HepG2 (cell line): Measurements from ENCODE around the gene GPSM1. TPM values are rescaled to one million over a fixed set of nuclear protein-coding genes. Genes with fewer than 3 reads are reported as not detected.

Source experiments
- ATAC-seq: fragments of 200-7000 bp; cut with Tn5 transposase; 3 replicates; pipeline ENCODE4 v1.9.1; 2020; ENCODE audit warnings: mild to moderate bottlenecking, moderate library complexity
- BruUV-seq: library from RNA; stranded (reverse); fragments of 400-500 nt; replicated peaks from 2 replicates; lab custom pipeline; 2021; lab: Mats Ljungman, UMichigan
- CTCF ChIA-PET: fragments of 300-600 bp; formaldehyde crosslinking; extraction: SDS; loops from one replicate; lab custom pipeline; 2021; ENCODE audit warnings: low total read pairs, inconsistent platforms, low intra/inter-chr PET ratio; lab: Yijun Ruan, JAX
- POLR2A ChIA-PET: fragments of 350-600 bp; sonication (Branson Sonifier 250); formaldehyde crosslinking; loops from one replicate; lab custom pipeline; 2020; ENCODE audit warnings: antibody characterized with exemption, inconsistent platforms; lab: Yijun Ruan, JAX
- DNase-seq: peaks from one replicate; pipeline ENCODE4 v3.0.0-alpha.2; 2015; ENCODE audit warnings: low spot score
- FAIRE-seq: peaks from 3 replicates; lab custom pipeline; 2011; peaks lifted over from hg19 to GRCh38; lab: Jason Lieb, UNC
- H2AFZ ChIP-seq: one replicate; pipeline ENCODE4 v1.6.1; 2011; ENCODE audit warnings: low read length, inconsistent platforms
- H3K27ac ChIP-seq: fragments of 300-600 bp; 3 replicates; pipeline ENCODE4 v1.8.0; 2011; ENCODE audit warnings: mixed run types, mild to moderate bottlenecking, mixed read lengths, low read length, inconsistent platforms; ENCODE audit not compliant: insufficient read depth; ENCODE audit errors: extremely low read length
- H3K27me3 ChIP-seq, 2 experiments: fragments of 200-600 bp in 1 of 2; 2 replicates in 1 of 2; 3 replicates in 1 of 2; pipeline versions ENCODE4 v1.6.0 to v1.8.0; 2011; ENCODE audit warnings: low read length in 2 of 2, mild to moderate bottlenecking in 2 of 2, moderate library complexity in 2 of 2, inconsistent platforms in 1 of 2; ENCODE audit not compliant: insufficient read depth in 2 of 2, control insufficient read depth in 1 of 2
- H3K36me3 ChIP-seq, 2 experiments: fragments of 200-600 bp in 1 of 2; replicated peaks in 1 of 2; 2 replicates in 1 of 2; 3 replicates in 1 of 2; pipeline versions ENCODE4 v1.5.1 to v1.8.0; 2011; ENCODE audit warnings: low read length in 2 of 2, inconsistent platforms in 1 of 2; ENCODE audit not compliant: insufficient read depth in 2 of 2, control insufficient read depth in 1 of 2
- H3K4me1 ChIP-seq: 2 replicates; pipeline ENCODE4 v1.5.1; 2012; ENCODE audit warnings: low read length, inconsistent platforms; ENCODE audit not compliant: insufficient read depth
- H3K4me2 ChIP-seq: 2 replicates; pipeline ENCODE4 v1.6.0; 2011; ENCODE audit warnings: low read depth, low read length, inconsistent platforms
- H3K4me3 ChIP-seq, 3 experiments: fragments of 200-600 bp in 1 of 3; sonication (generic), shearing (Covaris generic) in 1 of 3; replicated peaks in 1 of 3; 2 replicates each; pipeline ENCODE4 v1.5.1; 2011 to 2016; ENCODE audit warnings: low read length in 3 of 3, inconsistent platforms in 2 of 3, low read depth in 2 of 3, mild to moderate bottlenecking in 2 of 3, control low read depth in 1 of 3, mixed read lengths in 1 of 3; ENCODE audit not compliant: insufficient read depth in 1 of 3
- H3K79me2 ChIP-seq: one replicate; pipeline ENCODE4 v1.6.1; 2011; ENCODE audit warnings: low read length, inconsistent platforms; ENCODE audit not compliant: insufficient read depth
- H3K9ac ChIP-seq: 2 replicates; pipeline ENCODE4 v1.6.0; 2011; ENCODE audit warnings: mild to moderate bottlenecking, low read depth, low read length, inconsistent platforms; ENCODE audit not compliant: insufficient read depth
- H3K9me3 ChIP-seq: 2 replicates; pipeline ENCODE4 v1.5.1; 2012; ENCODE audit warnings: mild to moderate bottlenecking, low read length
- H4K20me1 ChIP-seq: 2 replicates; pipeline ENCODE4 v1.6.0; 2011; ENCODE audit warnings: inconsistent platforms, mild to moderate bottlenecking, low read length, moderate library complexity; ENCODE audit not compliant: insufficient read depth
- CREB1 ChIP-seq, 2 experiments: fragments of 450-650 bp in 1 of 2; IDR thresholded peaks; 2 replicates each; pipeline ENCODE4 v1.6.1; 2016 to 2017; ENCODE audit warnings: control low read depth in 1 of 2, mild to moderate bottlenecking in 1 of 2, missing compliant biosample characterization in 1 of 2, missing genetic modification characterization in 1 of 2
- EZH2 ChIP-seq: conservative IDR thresholded peaks from 2 replicates; pipeline ENCODE4 v1.6.1; 2012; ENCODE audit warnings: mild to moderate bottlenecking, low read depth, low read length, moderate library complexity
- GABPB1 ChIP-seq: IDR thresholded peaks from 2 replicates; pipeline ENCODE4 v1.6.1; 2016; ENCODE audit warnings: mild to moderate bottlenecking, missing genetic modification reagents, moderate library complexity, missing compliant biosample characterization
- GMEB2 ChIP-seq: IDR thresholded peaks from 2 replicates; pipeline ENCODE4 v1.6.1; 2016; ENCODE audit warnings: missing biosample characterization, missing genetic modification reagents, low read depth
- HDAC1 ChIP-seq: sonication (generic); formaldehyde crosslinking; IDR thresholded peaks from 2 replicates; pipeline ENCODE4 v1.5.1; 2020; ENCODE audit warnings: mild to moderate bottlenecking, missing genetic modification reagents
- HNRNPL ChIP-seq: fragments of 200-400 bp; formaldehyde crosslinking; IDR thresholded peaks from 2 replicates; pipeline ENCODE4 v1.6.1; 2017; ENCODE audit warnings: mild to moderate bottlenecking, low read depth, low read length
- HNRNPLL ChIP-seq: fragments of 200-400 bp; formaldehyde crosslinking; IDR thresholded peaks from 2 replicates; pipeline ENCODE4 v1.6.1; 2017; ENCODE audit warnings: mild to moderate bottlenecking, low read depth, low read length; ENCODE audit not compliant: poor library complexity, severe bottlenecking
- MXD4 ChIP-seq: IDR thresholded peaks from 2 replicates; pipeline ENCODE4 v1.6.1; 2016; ENCODE audit warnings: mild to moderate bottlenecking, missing biosample characterization, missing genetic modification reagents
- PBX2 ChIP-seq: IDR thresholded peaks from 2 replicates; pipeline ENCODE4 v1.6.1; 2016; ENCODE audit warnings: control low read depth
- REXO4 ChIP-seq: sonication (generic); formaldehyde crosslinking; IDR thresholded peaks from 2 replicates; pipeline ENCODE4 v1.8.0; 2022; ENCODE audit warnings: missing genetic modification reagents, mild to moderate bottlenecking, borderline replicate concordance
- SOX13 ChIP-seq, 3 experiments: fragments of 450-650 bp in 1 of 3; sonication (generic) in 1 of 3; formaldehyde crosslinking in 1 of 3; IDR thresholded peaks in 2 of 3; conservative IDR thresholded peaks in 1 of 3; 2 replicates each; pipeline versions ENCODE4 v1.5.0 to v1.6.1; 2016 to 2020; ENCODE audit warnings: antibody characterized with exemption in 1 of 3, mild to moderate bottlenecking in 1 of 3, missing compliant biosample characterization in 1 of 3, missing genetic modification reagents in 1 of 3, moderate library complexity in 1 of 3
- ZNF136 ChIP-seq: sonication (generic); formaldehyde crosslinking; IDR thresholded peaks from 2 replicates; pipeline ENCODE4 v1.8.1; 2022; ENCODE audit warnings: low read depth, mild to moderate bottlenecking, moderate library complexity, missing genetic modification reagents
- ZNF510 ChIP-seq: sonication (generic); formaldehyde crosslinking; IDR thresholded peaks from 2 replicates; pipeline ENCODE4 v1.4.0; 2020; ENCODE audit warnings: low read depth, mild to moderate bottlenecking, missing genetic modification reagents
- ZNF891 ChIP-seq: sonication (generic); formaldehyde crosslinking; IDR thresholded peaks from 2 replicates; pipeline ENCODE4 v1.5.0; 2020; ENCODE audit warnings: mild to moderate bottlenecking, missing genetic modification reagents
- WGBS: methylation state at CpG from one replicate; pipeline ENCODE4 v1.1.6; 2017; ENCODE audit warnings: low lambda C conversion rate; 5-methylcytosine and 5-hydroxymethylcytosine counted together
- in situ Hi-C: cut with HindIII; loops from 2 replicates; pipeline ENCODE4 v1.10.0; 2017; ENCODE audit warnings: low pct_unique_long_range_greater_than_20kb; ENCODE audit not compliant: extremely low pct_ligation_motif_present
- intact Hi-C: fragments of 100-400 bp; cut with micrococcal nuclease; formaldehyde crosslinking; loops from one replicate; pipeline ENCODE4 v1.10.0; 2022; ENCODE audit not compliant: unreplicated experiment
- polyA plus RNA-seq, 8 experiments: library from polyadenylated mRNA; depleted of rRNA in 3 of 8; stranded (reverse) in 7 of 8; unstranded in 1 of 8; fragments of >200 nt; fragmentation: Illumina TruSeq in 4 of 8; extraction: Trizol in 4 of 8; gene quantifications; 2 replicates each; pipeline versions ENCODE4 v1.2.1 to v1.2.3, GENCODE V29; 2011 to 2016; ENCODE audit warnings: low read depth in 4 of 8, missing spikeins in 1 of 8, mixed read lengths in 1 of 8; ENCODE audit not compliant: insufficient read depth in 1 of 8
- total RNA-seq, 5 experiments: library from RNA; depleted of rRNA; stranded (reverse); fragments of >200 nt; fragmentation: Illumina TruSeq; extraction: Trizol; gene quantifications; 2 replicates each; pipeline ENCODE4 v1.2.3, GENCODE V29; 2016; ENCODE audit warnings: low read depth in 1 of 5

Gene GPSM1
- total and polyA plus RNA-seq, 2 of the 13 experiments (the other 11 are each of a cell fraction or from before 2014, with no cell fraction given): 1.0 to 2.4 TPM

DNA sequence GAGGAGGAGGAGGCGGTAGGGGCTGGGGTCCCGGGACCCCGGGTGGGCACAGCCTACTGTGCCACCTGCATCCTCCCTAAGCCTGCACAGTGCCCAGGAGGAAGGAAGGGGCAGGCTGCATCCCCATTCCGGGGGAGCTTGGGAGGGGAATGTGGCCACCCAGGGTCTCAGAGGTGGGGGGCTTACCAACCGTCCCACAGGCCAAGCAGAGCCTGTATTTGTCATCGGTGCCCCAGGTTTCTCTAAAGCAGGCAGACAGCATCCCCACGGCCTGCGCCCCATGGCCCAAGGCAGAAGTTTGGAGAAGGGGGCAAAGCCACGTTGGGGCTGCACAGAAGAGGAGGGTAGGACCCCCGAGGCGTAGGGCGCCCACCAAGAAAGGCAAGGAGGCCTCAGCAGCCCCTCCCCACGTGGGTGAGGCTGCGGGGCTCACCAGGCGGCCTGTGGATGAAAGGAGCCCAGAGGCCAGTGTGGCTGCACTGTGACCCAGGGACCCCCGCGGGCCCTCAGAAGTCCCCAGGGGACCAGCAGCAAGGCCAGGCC is 507 bp upstream of the GPSM1 start:
- BruUV-seq: no TSS peak
- H3K9ac ChIP-seq: no peak overlapping the region
- no peaks in the 10 kb centered on the region for H3K79me2 ChIP-seq
- H3K4me1 ChIP-seq: peaks cover 42% of the 10 kb centered on the region
- no peaks in the 10 kb centered on the region for H3K9me3 ChIP-seq
- no peak for ATAC-seq
- no peak overlapping the region for H3K27ac ChIP-seq
- H3K4me3 ChIP-seq: no peak overlapping the region; a peak in 1 of 6 replicates
- H3K27me3 ChIP-seq: peaks cover 22 to 90% of the 10 kb centered on the region in 2 experiments
- WGBS: 5% methylated on average over 4 of the region's 17 CpGs
- in situ Hi-C loops: loop anchor here (25.0 kb wide), 1 partner anchor 310 kb away; no protein-coding TSS in a partner anchor
- CTCF ChIA-PET: no interaction called here
- no peak for FAIRE-seq
- H3K4me2 ChIP-seq: no peak overlapping the region
- peak; percentile 43; the same call in 1 of the 2 replicates for TF ChIP-seq HNRNPL
- TF ChIP-seq ZNF891 (CRISPR knock-in tag): no peak
- no peak for TF ChIP-seq MXD4 (CRISPR knock-in tag)
- TF ChIP-seq GABPB1: peak; percentile 5; the same call in 1 of the 2 replicates
- DNase-seq: no peak
- intact Hi-C loops: no loop called here
- no peaks in the 10 kb centered on the region for H4K20me1 ChIP-seq
- no peak overlapping the region for H2AFZ ChIP-seq
- no peaks in the 10 kb centered on the region for H3K36me3 ChIP-seq
- POLR2A ChIA-PET: no interaction called here

GRCh38 chr9:136328011-136328621 is 777 bp downstream of the GPSM1 start:
- DNase-seq (no peak), ATAC-seq (peak; percentile 5; the same call in 1 of the 3 replicates), FAIRE-seq (no peak)
- ChIA-PET POLR2A (no interaction called here), CTCF (no interaction called here)
- Histone ChIP-seq H3K9ac (no peak overlapping the region), H4K20me1 (no peaks in the 10 kb centered on the region), H3K36me3 (no peaks in the 10 kb centered on the region), H3K27ac (no peak overlapping the region), H3K4me2 (peak overlapping the region; percentile 50), H3K9me3 (no peaks in the 10 kb centered on the region), H3K27me3 (peaks cover 21 to 82% of the 10 kb centered on the region in 2 experiments), H3K4me1 (peaks cover 45% of the 10 kb centered on the region), H2AFZ (no peak overlapping the region), H3K79me2 (no peaks in the 10 kb centered on the region), H3K4me3 (peak overlapping the region in 2 of 3 experiments; percentile 15 to 47; a peak in 3 of 6 replicates)
- BruUV-seq: no TSS peak
- WGBS: 0% methylated on average over 1 of the region's 13 CpGs
- in situ Hi-C loops: loop anchor here (25.0 kb wide), 1 partner anchor 309 kb away; no protein-coding TSS in a partner anchor
- intact Hi-C loops: no loop called here
- no peak for TF ChIP-seq ZNF510 (CRISPR knock-in tag)
- no peak for TF ChIP-seq REXO4 (CRISPR knock-in tag)
- no peak for TF ChIP-seq PBX2
- peak; percentile 12 for TF ChIP-seq HNRNPLL
- TF ChIP-seq HNRNPL: peak; percentile 50
- TF ChIP-seq ZNF136 (CRISPR knock-in tag): no peak
- no peak for TF ChIP-seq CREB1 (IDR thresholded peaks at IDR 0.05)
- no peak for TF ChIP-seq CREB1 (CRISPR knock-in tag; IDR thresholded peaks at IDR 0.05)
- TF ChIP-seq GMEB2: no peak
- TF ChIP-seq HDAC1 (CRISPR knock-in tag): no peak
- no peak for TF ChIP-seq SOX13 (IDR thresholded peaks at IDR 0.05)
- no peak for TF ChIP-seq SOX13 (CRISPR knock-in tag; conservative IDR thresholded peaks at IDR 0.05 in 1 of 2, IDR thresholded peaks at IDR 0.05 in 1 of 2)
- peak; percentile 51; the same call in 1 of the 2 replicates for TF ChIP-seq EZH2
